ACC112 (cell line): ENCODE results near the gene CAGE1.

Experiments
- H2AFZ ChIP-seq: fragments of 200-600 bp; sonication (generic); one replicate; pipeline ENCODE4 v1.6.0; 2017; ENCODE audit warnings: antibody characterized with exemption, low read length; ENCODE audit not compliant: unreplicated experiment
- H3K27ac ChIP-seq: fragments of 200-600 bp; sonication (generic); 2 replicates; pipeline ENCODE4 v1.5.1; 2014; ENCODE audit warnings: low read depth, mild to moderate bottlenecking, antibody characterized with exemption, low read length, moderate library complexity
- H3K27me3 ChIP-seq: fragments of 200-600 bp; sonication (generic); 2 replicates; pipeline ENCODE4 v1.6.1; 2014; ENCODE audit warnings: mild to moderate bottlenecking, antibody characterized with exemption, low read length, moderate library complexity, mixed read lengths; ENCODE audit not compliant: insufficient read depth
- H3K36me3 ChIP-seq: fragments of 200-600 bp; sonication (generic); 2 replicates; pipeline ENCODE4 v1.6.1; 2016; ENCODE audit warnings: mild to moderate bottlenecking, antibody characterized with exemption, low read length, moderate library complexity, mixed read lengths; ENCODE audit not compliant: insufficient read depth
- H3K4me1 ChIP-seq: fragments of 200-600 bp; sonication (generic); one replicate; pipeline ENCODE4 v1.6.1; 2016; ENCODE audit warnings: low read length, mixed read lengths; ENCODE audit not compliant: insufficient read depth, unreplicated experiment, control insufficient read depth
- H3K4me3 ChIP-seq: fragments of 200-600 bp; sonication (generic); 2 replicates; pipeline ENCODE4 v1.5.1; 2014; ENCODE audit warnings: mild to moderate bottlenecking, low read depth, low read length
- H3K79me2 ChIP-seq: fragments of 200-600 bp; sonication (generic); one replicate; pipeline ENCODE4 v1.6.0; 2016; ENCODE audit warnings: low read length; ENCODE audit not compliant: control insufficient read depth, unreplicated experiment, insufficient read depth

Gene CAGE1

DNA sequence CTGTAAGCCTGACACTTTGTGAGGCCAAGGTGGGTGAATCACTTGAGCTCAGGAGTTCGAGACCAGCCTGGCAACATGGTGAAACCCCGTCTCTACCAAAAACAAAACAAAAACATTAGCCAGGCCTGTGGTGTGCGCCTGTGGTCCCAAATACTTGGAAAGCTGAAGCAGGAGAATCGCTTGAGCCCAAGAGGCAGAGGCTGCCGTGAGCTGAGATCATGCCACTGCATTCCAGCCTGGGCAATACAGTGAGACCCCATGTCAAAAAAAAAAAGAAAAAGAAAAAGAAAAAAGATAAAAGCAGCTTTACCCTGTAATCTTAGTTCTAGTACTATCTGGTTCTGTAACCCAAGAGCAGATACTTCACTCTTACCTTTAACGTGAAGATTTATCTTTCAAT, 104.1 kb downstream of the CAGE1 start:
- no peaks in the 10 kb centered on the region for H3K79me2 ChIP-seq
- no peaks in the 10 kb centered on the region for H3K27me3 ChIP-seq
- no peak overlapping the region for H3K4me3 ChIP-seq
- no peak overlapping the region for H3K27ac ChIP-seq
- peaks cover 16% of the 10 kb centered on the region; the same call in 1 of the 2 replicates for H3K36me3 ChIP-seq
- no peak overlapping the region for H2AFZ ChIP-seq
- no peaks in the 10 kb centered on the region for H3K4me1 ChIP-seq

DNA sequence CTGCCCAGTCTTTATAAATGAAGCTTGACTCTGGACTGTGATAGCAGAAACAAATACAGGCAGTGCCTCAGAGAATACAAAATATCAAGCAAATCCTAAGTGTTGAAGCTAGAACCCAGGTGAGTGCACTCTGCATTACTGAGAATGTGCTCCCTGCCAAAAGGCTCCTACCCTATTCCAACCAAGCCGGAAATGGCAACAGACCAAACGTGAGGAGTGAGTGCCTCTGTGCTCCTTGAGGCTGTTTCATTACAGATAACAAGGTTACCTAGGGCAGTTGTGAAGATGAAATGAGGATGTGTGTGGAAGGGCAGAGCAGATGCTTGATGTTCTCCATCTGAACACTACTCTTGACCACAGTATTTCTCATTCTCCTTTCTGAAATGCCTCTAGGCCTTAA, 105.9 kb downstream of the CAGE1 start:
- H3K79me2 ChIP-seq = no peaks in the 10 kb centered on the region
- H3K36me3 ChIP-seq = peaks cover 14% of the 10 kb centered on the region; the same call in 1 of the 2 replicates

GRCh38 chr6:7282097-7282906, 107.2 kb downstream of the CAGE1 start:
- Histone ChIP-seq H3K27ac (no peak overlapping the region), H3K36me3 (peaks cover 5% of the 10 kb centered on the region; the same call in 1 of the 2 replicates), H3K27me3 (no peaks in the 10 kb centered on the region), H2AFZ (no peak overlapping the region), H3K79me2 (no peaks in the 10 kb centered on the region), H3K4me1 (no peaks in the 10 kb centered on the region), H3K4me3 (no peak overlapping the region)

More for the DNA sequence above, 105.9 kb downstream of the CAGE1 start:
- Histone ChIP-seq H3K4me3 (no peak overlapping the region), H3K4me1 (no peaks in the 10 kb centered on the region), H2AFZ (no peak overlapping the region), H3K27me3 (no peaks in the 10 kb centered on the region), H3K27ac (no peak overlapping the region)
